ENCODE results near the gene DEPDC7.
"Not testable (repeated sequence)": the region's sequence is repeated elsewhere in the genome, so short reads cannot be mapped to it uniquely, and the experiment has no call there.

The DEPDC7 gene

GRCh38 chr11:33015621-33016551 is at the start of gene DEPDC7:
TSS of gene DEPDC7 (plus strand) at chr11:33015878. CDS start at chr11:33015956, 78 bp downstream.
- peak; percentile 82 for DNase-seq

DNA sequence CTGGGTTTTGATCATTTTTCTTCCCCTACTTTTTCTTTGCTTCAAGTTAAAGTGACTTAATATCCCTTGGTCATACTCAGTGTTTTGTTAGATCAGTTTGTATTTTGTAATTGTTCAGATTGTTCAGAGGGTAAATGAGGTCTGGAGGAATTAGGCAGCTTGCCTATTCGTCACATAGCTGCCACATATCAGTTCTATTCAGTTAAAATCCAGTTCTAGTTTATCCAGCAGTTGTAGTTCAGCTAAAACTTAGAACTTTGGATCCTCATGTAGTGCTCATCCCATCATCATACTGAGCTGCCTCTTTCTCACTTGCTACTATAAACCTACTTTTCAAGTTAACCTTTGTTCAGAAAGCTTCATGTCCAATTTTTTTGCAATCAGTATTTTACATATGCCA is 47.1 kb upstream of the DEPDC7 start:
- DNase-seq: no peak

GRCh38 chr11:32972233-32972632 is 43.4 kb upstream of the DEPDC7 start:
- DNase-seq: not testable (repeated sequence)

DNA sequence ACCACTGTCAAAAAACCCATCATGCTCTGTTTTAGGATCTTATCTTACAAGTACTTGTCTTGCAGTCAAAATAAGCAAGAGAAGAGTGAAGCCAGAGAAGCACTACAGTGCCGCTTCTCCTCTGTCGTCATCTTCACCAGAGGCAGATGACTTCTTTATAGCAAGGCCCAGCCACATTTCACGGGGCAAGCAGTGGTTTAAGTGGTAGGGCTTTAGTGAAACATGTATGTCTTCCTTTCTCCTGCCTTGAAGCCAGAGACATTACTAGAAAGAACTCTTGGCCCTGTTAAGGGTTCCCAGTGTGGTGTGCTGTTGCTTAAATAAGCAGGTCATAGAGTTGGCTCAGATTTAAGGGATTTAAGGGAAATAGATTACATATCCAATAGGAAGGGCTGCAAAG is 42.9 kb upstream of the DEPDC7 start:
- no peak for DNase-seq

DNA sequence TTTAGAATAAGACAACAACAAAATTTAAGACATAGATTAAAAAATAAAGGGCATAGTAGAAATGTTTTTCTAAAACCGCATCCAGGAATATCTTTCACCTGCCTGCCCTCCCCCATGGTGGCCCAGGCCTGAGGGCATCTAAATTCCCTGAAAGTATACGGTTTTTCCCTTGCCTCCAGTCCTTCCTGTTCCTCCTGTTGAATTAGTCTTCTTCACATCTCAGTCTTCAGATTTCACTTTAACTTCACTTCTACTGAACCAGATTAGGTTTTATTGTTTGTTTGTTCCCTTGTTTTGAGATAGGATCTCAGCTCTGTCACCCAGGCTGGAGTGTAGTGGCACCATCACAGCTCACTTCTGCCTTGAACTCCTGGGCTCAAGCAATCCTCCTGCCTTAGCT is 33.1 kb upstream of the DEPDC7 start:
- DNase-seq: no peak

GRCh38 chr11:32983506-32983905 is 32.2 kb upstream of the DEPDC7 start:
- DNase-seq: no peak

DNA sequence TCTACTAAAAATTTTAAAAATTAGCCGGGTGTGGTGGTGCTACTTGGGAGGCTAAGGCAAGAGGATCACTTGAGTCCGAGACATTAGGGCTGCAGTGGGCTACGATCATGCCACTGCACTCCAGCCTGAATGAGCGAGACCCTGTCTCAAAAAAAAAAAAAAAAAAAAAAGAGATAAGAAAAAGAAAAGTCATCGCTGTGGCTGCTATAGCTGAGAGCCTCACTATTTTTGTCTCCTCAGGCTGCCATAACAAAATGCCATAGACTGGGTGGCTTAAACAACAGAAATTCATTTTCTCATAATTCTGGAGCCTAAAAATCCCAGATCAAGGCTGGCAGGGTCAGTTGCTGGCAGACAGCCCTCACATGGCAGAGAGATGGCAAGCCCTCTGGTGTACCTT is 30.1 kb upstream of the DEPDC7 start:
- DNase-seq: no peak

DNA sequence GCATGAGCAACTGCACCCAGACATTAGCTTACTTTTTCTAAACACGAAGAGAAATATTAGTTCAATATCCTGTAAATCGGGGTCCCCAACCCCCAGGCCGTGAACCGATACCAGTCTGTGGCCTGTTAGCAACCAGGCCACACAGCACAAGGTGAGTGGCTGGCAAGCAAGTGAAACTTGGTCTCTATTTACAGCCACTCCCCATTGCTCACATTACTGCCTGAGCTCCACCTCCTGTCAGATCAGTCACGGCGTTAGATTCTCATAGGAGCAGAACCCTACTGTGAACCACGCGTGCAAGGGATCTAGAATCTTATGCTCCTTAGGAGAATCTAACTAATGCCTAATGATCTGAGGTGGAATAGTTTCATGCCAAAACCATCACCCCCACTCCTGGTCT is 27.8 kb upstream of the DEPDC7 start:
- DNase-seq: no peak

DNA sequence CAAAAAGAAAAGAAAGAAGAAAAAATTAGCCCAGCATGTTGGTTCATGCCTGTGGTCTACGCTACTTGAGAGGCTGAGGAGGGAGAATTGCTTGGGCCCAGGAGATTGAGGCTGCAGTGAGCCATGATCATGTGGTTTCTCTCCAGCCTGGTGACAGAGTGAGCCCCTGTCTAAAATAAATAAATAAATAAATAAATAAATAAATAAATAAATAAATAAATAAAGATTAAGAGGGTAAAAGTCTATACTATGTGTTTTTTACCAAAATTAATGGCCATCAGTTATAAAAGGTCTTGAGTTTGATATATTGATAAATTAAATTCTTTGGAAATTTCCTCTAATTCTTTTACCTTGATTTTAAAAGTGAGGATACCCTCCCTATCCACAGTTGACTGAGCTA is 25.2 kb upstream of the DEPDC7 start:
- DNase-seq: no peak

DNA sequence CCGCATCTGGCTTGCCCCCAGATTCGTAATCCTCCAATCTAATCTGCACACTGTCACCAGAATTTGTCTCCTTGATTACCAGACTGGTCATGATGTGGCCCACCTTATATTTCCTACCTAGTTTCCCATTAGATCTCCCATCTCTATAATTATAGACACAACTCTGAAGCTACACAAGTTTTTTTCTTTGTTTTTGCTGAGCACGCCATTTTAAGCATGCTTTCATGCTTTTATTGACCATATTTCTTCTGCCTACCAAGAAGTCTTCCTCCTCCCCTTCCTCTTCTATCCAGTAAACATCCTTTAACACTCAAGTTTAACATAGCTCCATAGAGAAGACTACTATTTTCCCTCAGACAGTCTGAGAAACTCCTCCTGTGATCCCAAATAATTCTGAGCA is 24.3 kb upstream of the DEPDC7 start:
- no peak for DNase-seq

DNA sequence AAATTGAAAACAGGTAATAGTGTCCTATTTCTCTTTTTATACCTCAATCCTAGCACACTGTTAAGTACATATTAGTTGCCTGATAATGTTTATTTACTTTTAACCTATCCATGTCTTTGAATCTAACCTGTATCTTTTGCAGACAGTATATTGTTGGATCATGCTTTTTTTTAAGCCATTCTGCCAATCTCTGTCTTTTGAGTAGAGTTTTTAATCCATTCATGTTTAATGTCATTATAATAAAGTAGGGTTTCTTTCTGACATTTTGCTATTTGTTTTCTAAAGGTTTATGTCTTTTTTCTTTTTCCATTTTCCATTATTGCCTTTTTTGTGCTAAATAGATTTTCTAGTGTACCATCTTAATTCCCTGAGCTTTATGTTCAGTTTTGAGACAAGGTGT is 23.8 kb upstream of the DEPDC7 start:
- no peak for DNase-seq

DNA sequence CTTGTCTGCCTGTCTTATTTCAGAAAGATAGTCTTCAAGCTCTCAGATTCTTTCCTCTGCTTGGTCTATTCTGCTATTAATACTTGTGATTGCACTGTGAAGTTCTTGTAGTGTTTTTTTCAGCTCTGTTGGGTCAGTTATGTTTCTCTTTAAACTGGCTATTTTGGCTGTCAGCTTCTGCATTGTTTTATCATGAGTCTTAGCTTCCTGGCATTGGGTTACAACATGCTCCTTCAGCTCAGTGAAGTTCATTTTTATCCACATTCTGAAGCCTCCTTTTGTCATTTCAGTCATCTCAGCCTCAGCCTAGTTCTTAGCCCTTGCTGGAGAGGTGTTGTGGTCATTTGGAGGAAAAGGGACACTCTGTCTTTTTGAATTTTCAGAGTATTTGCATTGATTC is 15.5 kb upstream of the DEPDC7 start:
- DNase-seq: no peak

GRCh38 chr11:33001281-33001680 is 14.4 kb upstream of the DEPDC7 start:
- no peak for DNase-seq

GRCh38 chr11:33001751-33002542 is 13.7 kb upstream of the DEPDC7 start:
- DNase-seq: no peak

GRCh38 chr11:33005175-33005574 is 10.5 kb upstream of the DEPDC7 start:
- DNase-seq: no peak

GRCh38 chr11:33006010-33006409 is 9.7 kb upstream of the DEPDC7 start:
- DNase-seq: no peak

- no peak for DNase-seq
Measured at GRCh38 chr11:33013755-33014154, 1.9 kb upstream of the DEPDC7 start.

GRCh38 chr11:33016654-33017053 is 976 bp downstream of the DEPDC7 start:
- peak; percentile 37 for DNase-seq

DNA sequence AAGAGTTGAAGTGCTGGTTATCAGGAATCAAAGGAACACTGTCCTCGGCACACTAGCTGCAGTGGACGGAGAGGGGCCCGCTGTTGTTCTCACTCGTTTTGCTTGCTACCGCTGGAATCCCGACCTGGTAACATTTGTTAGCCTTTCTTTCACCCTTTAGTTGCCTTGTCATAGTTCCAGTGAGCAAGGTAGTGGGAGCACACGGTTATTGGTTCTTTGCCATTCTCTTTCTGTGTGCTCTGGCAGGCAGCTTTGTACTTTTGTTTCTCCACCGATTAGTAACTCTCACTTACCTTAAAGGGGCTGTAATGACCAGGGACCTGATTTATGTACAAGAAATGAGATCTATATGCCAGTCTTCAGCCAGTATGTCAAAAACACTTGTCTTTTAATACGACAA is 1.8 kb downstream of the DEPDC7 start:
- DNase-seq: no peak

- no peak for DNase-seq
Measured at GRCh38 chr11:33017965-33018364, 2.3 kb downstream of the DEPDC7 start.

DNA sequence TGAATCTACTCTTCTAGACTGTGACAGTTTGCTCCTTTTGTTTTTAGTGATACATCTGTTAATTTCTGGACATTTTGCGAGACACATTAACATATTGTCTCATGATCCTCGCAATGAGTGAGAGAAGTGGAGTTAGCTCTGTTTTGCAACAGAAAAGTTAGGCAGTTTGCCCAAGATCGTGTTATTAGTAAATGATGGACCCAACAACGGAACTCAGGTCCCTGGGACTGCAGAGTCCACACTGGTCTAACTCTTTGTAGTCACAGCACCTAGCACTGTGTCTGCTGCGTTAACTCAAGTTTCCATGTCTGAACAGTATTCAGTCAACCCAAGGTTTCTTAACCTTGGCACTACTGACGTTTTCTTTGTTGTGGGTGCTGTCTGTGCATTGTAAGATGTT is 3.2 kb downstream of the DEPDC7 start:
- no peak for DNase-seq

GRCh38 chr11:33021501-33021900 is 5.8 kb downstream of the DEPDC7 start:
- DNase-seq: no peak

GRCh38 chr11:33021937-33022336 is 6.3 kb downstream of the DEPDC7 start:
- DNase-seq: no peak

DNA sequence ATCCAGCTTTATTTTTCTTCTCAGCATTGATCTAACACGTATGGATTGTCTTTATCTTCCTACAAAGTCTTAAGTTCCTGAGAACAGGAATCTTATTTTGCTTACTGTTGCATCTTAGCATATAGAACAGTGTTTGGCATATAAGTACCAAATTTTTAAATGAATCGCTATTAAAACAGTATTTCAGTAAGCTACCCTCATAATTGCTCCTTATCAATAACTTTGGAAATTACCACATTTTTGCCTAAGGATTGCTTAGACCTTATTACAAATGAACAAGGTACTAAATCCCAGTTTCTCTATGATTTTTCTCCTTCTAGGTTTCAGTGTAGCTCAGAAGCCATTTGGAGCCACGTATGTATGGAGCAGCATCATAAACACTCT is 9.7 kb downstream of the DEPDC7 start:
- DNase-seq: no peak
